HUDEP-2 (cell line): ENCODE measurements around the gene PTPRT.
A peak's percentile ranks its signal among the peaks of the same experiment; 100 is the strongest.

Experiments
- DNase-seq, 76 experiments: peaks; one replicate each; lab custom pipeline; 2025; ENCODE audit not compliant: unreplicated experiment in 76 of 76; lab: John Stamatoyannopoulos, UW

PTPRT gene

DNA sequence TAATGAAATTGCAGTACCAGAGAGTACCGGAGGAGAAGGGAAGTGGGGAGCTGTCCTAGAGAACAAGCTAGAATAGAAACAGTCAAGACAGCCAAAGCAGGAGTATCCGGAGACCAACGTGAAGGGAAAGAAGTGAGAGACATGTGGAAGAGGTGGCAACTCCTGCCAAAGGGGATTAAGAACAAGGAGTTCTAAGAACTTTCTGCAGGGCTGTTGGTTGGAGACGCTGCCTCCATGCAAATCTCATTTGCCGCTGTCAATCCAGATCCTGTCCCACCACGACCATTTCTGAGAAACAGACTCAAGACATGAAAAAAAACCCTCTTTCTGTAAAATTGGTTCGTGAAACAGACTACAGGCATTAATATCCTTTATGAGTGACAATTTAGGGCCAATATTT, 595.7 kb downstream of the PTPRT start:
- DNase-seq = no peak

DNA sequence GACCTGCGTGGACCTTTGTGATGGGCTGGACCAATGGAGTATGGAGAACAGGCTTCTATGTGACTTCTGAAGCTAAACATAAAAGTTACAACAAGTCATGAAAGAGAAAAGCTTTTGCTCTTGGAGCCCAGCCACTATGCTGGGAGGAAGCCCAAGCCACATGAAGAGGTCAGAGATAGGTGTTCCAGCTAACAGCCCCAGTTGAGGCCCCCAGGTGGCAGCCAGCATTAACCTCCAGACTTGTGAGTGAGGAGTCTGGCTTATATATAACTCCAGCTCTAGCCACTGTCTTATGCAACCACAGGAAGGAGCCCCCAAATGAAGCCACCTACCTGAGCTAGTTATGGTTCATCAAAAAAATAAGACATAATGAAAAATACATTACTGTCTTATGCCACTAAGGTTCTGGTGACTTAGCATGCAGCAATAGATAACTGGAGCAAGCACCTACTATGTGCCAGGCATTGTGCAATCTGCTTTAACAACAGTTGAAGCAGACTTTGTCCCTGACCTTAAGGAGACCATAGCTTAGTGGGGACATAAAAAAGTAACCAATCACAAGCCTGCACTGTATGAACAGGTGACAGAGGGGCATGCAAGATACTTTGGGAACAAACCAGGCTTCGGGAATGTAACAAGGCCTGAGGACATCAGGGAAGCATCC, 599.6 kb downstream of the PTPRT start:
- no peak for DNase-seq

DNA sequence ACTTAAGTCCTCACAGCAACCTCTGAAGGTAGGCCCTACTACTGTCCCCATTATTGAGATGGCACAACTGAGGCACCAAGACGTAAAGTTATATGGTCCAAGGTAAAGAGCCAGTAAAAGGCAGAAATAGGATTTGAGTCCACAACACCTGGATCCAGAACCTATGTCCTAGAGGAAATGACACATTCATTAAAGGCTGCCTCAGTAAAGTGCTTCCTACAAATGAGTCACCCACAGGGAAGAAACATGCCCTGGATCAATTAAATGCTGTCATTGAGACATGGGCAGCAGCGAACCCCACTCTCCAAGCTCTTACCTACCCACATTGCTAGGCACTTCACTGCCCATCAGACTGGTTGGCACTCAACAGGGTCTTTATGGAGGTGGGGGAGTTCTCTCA, 600.9 kb downstream of the PTPRT start:
- no peak for DNase-seq

DNA sequence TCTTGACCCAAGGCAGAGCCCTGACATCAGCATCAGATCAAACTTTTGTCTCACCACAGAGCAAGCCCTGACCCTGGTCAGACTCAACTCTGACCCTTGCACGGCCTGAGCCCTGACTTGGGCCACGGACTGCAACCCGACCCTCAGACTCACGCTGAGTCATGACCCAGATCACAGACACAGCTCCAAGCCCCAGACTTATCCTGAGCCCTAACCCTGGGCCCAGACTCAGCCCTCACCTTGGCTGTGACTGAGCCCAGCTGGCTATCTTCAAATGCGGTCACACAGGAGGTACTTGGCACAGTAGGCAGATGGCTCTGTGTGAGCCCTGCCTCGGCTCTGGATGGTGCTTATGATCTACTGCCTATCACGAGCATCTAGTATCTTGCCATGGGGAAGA, 602.3 kb downstream of the PTPRT start:
- no peak for DNase-seq

DNA sequence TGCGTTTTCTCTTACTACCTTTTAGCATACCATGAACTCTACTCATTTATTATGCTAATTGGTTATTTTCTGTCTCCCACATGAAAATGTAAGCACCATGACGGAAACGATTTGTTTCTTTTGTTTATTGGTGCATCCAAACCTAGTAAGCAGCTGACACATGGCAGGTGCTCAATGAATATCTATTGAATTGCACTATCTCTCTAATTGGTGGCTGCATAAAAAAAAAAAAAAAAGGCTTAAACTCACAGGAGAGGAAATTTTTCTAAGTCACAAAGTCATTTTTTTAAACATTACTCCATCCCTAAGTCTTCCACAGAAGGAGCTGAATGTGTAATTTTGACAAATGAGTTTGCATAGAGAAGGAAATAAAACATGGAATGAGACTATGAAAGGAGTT, 608.4 kb downstream of the PTPRT start:
- no peak for DNase-seq

DNA sequence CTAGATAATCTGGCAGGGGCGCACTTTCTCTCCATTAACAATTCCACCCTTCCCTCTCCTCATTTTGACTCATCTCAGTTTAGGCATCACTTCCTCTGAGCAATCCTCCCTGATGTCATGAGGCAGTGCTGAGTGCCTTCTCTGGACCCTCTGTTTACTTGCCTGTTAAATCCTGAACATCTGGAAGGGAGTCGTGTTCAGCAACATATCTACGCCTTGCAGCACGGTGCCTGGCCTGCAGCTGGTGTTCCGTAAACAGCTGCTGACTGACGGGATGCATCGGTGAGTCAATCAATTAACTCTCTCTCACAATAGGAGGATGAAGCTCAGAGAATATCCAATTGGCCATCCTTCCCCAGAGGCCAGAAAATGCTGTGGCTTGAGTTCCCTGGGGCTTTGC, 613.5 kb downstream of the PTPRT start:
- DNase-seq = no peak

DNA sequence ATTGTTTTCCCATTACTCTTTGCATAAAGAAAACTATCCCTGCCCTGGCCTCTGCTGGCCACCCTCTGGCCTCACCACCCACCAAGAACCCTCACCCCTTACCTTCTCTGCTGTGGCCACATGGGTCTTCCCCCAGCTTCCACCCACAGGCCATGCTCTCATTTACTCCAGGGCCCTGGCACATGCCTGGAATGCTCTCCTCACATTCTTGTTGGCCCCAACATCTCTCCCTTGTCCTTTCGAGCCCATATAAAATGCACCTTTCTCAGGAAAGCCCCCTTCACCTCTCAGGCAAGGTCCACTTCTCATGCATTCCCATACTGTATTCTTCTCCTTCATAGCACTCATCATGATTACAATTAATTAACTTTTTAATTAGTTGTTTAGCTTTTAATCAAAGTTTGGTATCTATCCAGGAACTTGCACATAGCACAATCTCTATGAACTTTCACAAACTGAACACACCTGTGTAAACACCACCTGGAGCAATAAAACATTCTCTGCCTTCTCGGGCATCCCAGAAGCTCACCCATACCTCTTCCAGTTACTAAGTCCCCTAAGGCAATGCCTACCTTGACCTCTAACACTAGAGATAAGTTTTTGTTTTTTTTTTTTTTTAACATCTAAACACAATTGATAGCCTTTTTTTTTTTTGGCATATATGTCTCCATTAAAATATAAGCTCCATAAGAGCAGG, 617.2 kb downstream of the PTPRT start:
- no peak for DNase-seq

DNA sequence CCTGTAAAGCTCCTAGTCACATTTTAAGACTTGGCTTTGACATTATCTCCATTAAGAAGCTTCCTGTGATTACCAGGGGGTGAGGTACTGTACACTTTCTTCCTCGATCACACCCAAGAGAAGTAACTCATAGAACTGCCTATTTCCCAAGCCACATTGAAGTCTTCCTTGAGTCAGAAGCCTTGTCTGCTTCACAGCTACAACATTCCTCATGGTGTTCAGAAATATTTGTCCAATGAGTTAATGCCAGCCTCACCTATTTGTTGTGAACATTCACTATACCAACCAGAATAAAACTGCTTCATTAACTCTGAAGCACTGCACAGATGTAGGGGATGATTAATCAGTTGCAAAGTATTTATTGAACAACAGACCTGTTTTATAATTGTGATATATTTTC, 622.3 kb downstream of the PTPRT start:
- DNase-seq = no peak

DNA sequence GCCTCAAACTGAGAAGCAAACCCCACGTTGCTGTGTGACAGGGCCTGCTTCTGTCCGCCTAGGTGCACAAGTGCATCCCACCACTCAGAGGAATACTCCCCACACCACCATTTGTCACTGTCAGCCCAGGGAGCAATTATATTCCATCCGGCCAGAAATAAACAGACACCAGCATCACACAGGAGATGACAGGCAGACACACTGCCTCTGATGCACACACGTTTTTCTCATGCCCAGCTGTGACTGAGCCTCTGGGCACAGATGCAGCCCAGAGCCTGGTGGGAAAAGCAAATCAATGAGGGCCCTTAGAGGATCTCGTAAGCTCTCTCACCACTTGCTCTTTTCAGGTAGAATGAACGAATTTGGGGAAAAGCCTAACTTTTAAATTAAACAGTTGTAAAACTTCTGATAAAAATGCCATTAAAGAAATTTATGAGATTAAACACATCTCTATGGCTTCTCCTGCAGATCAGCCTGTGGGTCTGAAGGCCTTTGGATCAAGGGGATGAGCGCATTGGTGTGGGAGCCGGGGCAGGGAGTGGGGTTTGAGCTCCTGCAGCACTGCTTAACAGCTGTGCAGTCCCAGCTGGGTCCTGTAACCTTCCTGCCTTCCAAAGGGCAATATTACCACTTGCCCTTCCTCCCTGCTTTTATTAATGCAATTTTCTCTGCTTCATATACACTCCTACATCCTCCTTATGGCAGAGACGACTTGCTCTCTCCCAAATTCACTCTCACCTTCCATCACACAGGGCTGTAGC, 624.3 kb downstream of the PTPRT start:
- no peak for DNase-seq

DNA sequence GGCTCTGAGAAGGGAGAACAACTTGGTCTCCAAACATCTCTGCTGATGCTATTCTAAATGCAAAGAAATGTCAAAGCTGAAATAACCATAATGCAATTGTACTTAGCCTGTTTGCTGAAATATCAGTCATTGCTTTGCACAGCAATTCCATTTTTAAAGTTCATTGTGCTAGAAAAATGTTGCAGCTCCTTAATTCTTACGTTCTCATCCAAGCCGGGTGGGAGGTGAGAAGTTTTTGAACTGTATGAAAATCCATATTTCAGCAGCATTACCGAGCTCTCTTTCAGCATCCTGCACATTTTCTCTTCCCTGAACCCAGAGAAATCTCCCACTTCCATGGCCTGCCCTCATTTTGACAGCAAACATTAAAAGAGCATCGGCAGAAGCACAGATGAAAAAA, 630.0 kb downstream of the PTPRT start:
- DNase-seq = no peak

DNA sequence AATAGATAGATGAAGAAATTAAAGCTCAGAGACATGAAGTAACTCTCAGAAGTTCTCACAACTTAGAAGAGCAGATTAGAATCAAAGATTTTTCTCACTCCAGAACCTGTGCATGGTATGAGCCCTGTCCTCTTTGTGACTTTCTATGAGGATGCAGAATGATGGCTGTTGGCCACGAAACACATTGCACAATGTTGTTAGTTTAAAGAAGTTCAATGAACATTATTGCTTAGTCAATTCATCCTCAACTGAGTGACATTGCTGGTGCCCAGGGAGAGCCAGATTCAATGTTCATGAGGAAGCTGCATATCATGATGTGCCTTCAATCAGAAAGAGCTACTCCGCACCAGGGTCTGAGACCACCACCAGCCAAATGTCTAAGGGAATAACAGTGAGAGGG, 633.1 kb downstream of the PTPRT start:
- no peak for DNase-seq

DNA sequence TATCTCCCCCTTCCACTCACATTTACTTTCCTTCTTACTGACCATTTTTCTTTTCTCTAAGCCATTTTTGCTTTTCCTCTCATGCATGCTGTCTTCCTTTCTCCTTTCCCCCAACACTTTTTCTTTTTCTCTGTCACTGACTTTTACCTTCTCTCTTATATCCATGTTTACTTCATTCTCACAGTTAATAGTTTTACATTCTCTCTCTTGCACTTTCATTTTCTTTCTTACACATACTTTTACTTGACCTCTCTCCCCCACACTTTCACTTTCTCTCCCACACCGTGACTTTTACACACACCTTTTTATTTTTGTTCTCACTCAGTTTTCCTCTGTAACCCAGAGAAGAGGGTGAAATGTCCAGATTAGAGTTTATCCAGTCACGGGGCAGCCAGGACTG, 636.3 kb downstream of the PTPRT start:
- no peak for DNase-seq

DNA sequence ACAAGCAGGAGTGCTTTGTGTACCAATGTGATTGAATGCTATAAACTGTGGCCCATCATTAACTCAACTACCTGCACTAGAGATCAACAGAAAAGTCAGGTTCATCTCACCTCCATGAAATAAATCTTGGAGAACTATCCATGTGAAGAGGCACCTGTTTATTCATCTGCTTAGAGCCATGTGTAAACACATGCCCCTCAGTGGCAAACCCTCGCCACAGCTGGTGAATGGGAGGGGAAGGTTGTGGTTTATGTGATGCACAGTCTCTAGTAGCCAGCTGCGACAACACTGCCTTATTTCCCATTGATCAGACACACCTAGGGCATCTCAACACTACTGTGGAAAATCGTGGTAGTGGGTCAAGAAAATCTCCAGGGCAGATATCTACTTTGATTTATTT, 640.2 kb downstream of the PTPRT start:
- DNase-seq = no peak

DNA sequence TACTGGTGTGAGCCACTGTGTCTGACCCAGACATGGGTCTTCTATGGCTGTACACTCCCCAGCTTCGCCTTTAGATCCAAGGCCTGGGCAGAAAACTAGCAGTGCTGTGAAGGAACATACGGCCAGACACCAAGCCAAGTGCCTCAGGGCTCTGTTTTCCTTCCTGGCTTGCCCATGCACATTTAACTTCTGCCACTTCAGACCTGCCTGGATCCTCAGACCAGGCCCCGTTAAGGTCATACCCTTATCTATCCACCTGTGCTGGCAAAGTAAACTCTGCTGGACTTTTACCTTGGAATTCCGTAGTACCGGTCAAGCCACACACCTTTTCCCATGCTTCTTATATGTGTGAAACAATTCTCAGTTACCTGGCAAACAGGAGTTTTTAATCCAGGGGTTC, 644.8 kb downstream of the PTPRT start:
- no peak for DNase-seq

DNA sequence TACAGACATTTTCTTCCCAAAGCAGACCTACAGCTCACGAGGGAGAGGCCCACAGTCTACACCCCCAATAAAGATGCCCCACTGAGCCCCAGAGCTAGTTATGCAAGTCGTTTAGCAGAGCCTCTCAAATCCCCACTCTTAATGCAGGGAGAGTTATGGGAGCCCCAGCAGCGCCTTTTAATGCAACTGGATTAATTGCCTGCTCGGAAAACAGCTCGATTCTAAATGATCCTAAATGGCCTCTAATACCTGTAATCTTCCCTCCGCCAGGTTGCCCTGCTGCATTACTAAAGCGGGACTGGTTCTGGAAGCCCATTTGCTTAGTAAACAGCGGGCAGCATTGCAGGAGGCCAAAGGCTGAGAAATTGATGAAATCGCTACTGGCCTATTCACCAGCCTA, 656.9 kb downstream of the PTPRT start:
- DNase-seq = no peak

DNA sequence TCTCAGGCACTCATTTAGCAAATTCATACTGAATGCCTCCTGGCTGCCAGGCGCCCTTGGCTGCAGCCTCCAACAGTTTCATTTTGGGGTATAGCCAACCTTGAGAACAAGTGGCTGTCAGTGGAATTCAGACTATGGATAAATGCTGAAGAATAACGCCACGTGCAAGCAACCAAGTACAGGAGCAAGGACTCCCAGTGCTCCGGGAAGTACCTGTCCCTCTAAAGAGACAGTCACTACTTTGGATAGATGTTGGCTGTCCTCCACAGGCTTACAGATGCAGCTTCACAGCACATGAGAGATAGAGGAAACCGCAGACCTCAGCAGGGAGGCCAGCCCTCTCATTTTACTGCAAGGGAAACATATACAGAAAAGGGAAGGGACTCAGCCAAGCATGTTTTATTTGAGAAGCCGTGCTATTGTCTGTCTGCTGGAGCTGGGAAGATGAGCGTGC, 658.2 kb downstream of the PTPRT start:
- DNase-seq = peak in 2 of 76 experiments; percentile 1 to 14

DNA sequence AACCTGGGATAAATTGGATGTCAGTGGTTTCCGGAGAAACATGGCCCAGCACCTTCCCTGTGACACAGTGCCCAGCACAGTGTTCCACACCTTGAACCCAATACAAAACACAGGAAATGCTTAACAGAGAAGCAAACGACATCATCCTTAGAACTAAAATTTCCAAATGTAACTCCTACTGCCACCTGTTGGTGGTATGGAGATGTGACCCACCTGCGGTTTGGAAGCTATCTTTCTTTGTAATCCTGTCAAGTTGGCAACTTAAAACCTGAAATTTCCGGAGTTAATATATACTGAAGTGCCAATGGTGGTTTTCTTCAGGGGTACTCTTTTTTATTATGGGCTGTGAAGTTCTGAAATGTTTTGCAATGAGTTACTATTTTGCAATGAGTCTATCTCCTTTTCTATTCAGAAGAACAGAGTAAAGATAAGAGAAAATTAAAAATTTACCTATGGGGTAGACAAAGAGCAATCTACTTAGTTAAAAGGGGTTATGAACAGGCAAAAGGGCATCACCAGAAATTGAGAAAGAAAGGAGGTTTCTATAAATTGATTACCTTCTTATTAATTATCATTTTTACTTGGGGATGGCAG, 658.8 kb downstream of the PTPRT start:
- peak in 13 of 76 experiments; percentile 1 to 25 (median 5) for DNase-seq

DNA sequence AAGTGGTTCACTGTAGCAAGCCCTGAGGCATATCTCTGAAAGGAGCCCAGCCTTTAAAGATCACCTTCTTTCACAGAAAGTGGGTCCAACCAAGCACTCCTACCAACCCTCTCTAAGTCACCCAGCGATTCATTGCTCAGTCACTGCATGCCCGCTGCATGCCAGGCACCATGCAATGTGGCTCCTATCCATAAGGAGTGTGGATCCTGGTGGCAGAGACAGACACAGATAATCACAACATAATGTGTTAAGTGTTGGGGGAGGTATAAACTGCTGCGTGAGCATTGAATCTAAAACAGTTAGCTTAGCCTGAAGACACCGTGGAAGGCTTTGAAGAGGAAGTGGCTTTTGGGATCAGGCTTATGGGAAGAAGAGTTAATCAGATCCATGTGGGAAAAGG, 659.5 kb downstream of the PTPRT start:
- DNase-seq = no peak

DNA sequence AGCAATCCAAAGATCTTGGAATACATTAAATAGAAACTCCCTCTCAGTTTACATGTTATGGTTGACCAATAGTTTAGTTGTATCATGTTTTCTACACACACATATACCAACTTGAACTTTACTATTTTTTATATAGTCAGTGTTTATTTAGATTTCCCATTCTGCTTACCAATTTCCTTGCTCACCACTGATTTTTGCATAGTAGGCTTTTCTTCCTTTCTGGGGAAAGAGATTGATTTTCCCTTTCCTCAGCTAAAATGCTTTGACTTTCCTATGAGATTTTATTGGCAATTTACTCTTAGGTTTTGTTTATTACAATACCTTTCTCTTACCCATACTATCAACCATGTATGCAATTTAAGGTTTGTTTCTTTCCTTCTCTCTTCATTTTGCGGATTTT, 665.6 kb downstream of the PTPRT start:
- no peak for DNase-seq

DNA sequence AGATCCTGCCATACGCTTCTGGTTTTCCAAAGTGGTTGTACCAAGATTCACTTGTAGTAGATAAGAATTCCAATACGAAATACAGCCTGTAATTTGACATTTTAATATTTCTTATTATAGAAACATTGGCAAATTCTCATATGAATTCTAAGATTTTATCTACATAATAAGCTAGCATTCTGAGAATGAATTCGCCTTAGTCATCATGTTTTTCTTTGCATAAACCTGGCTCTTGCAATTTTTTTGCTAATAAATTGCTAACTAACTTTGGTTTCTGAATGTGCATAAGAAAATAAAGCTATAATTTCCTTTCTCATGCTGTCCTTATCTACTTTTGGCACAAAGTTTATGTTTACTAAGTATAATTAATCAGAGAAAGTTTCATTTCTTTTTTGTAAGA, 673.0 kb downstream of the PTPRT start:
- no peak for DNase-seq

DNA sequence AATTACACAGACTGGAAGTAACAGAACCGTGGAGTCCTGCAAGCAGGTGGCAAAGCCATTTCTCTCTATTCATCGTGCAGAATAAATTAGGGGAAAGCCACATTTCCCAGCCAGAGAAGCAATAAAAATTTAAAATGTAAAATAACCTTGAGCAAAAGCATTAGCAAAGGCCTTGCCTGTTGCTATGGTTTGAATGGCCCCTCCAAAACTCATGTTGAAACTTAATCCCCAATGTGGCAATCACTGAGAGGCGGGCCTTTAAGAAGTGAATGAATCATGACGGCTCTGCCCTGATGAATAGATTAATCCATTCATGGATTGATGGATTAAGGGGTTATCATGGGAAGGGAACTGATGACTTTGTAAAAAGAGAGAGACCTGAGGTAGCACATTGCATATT, 679.0 kb downstream of the PTPRT start:
- DNase-seq = no peak
